Caco-2 (cell line): ENCODE measurements around the gene ALK. TPM values are rescaled to one million over a fixed set of nuclear protein-coding genes. Genes with fewer than 3 reads are reported as not detected.

Source experiments
- BruUV-seq: library from RNA; stranded (reverse); fragments of 400-500 nt; replicated peaks from 2 replicates; lab custom pipeline; 2021; lab: Mats Ljungman, UMichigan
- CTCF ChIA-PET: fragments of 300-600 bp; sonication (Branson Sonifier 250); formaldehyde crosslinking; loops from one replicate; lab custom pipeline; 2022; ENCODE audit warnings: antibody characterized with exemption; lab: Charles Lee
- POLR2A ChIA-PET: fragments of 300-600 bp; sonication (Branson Sonifier 250); formaldehyde crosslinking; loops from one replicate; lab custom pipeline; 2022; ENCODE audit warnings: antibody characterized with exemption; lab: Charles Lee
- DNase-seq, 2 experiments: peaks; one replicate each; pipeline versions ENCODE4 v3.0.0 to v3.0.0-alpha.2; 2020 to 2022
- H3K27me3 ChIP-seq: replicated peaks from 2 replicates; pipeline ENCODE4 v1.6.0; 2011; ENCODE audit warnings: low read length; ENCODE audit not compliant: control insufficient read depth, insufficient read depth
- H3K36me3 ChIP-seq: 2 replicates; pipeline ENCODE4 v1.5.1; 2011; ENCODE audit warnings: low read length; ENCODE audit not compliant: control insufficient read depth, insufficient read depth
- H3K4me1 ChIP-seq: fragments of 250-450 bp; sonication (Bioruptor Pico); 2 replicates; pipeline ENCODE4 v1.5.1; 2020; ENCODE audit warnings: mild to moderate bottlenecking
- H3K4me3 ChIP-seq: 2 replicates; pipeline ENCODE4 v1.5.1; 2011; ENCODE audit warnings: low read depth, mild to moderate bottlenecking, control low read depth, low read length
- H3K9me3 ChIP-seq: fragments of 250-450 bp; sonication (Bioruptor Pico); 2 replicates; pipeline ENCODE4 v1.5.1; 2020; ENCODE audit warnings: mild to moderate bottlenecking, moderate library complexity
- H3K27ac Mint-ChIP-seq: one replicate; pipeline ENCODE4 v1.8.0; 2022; ENCODE audit warnings: mixed read lengths; ENCODE audit not compliant: unreplicated experiment
- H3K27me3 Mint-ChIP-seq: one replicate; pipeline ENCODE4 v1.8.0; 2022; ENCODE audit warnings: mixed read lengths; ENCODE audit not compliant: insufficient read depth, unreplicated experiment
- H3K36me3 Mint-ChIP-seq: one replicate; pipeline ENCODE4 v1.8.0; 2022; ENCODE audit warnings: mild to moderate bottlenecking, mixed read lengths; ENCODE audit not compliant: insufficient read depth, unreplicated experiment
- H3K4me1 Mint-ChIP-seq: one replicate; pipeline ENCODE4 v1.8.0; 2022; ENCODE audit warnings: low read depth, mixed read lengths; ENCODE audit not compliant: unreplicated experiment
- H3K4me3 Mint-ChIP-seq: one replicate; pipeline ENCODE4 v1.8.0; 2022; ENCODE audit warnings: mild to moderate bottlenecking, moderate library complexity, mixed read lengths; ENCODE audit not compliant: unreplicated experiment
- H3K9me3 Mint-ChIP-seq: one replicate; pipeline ENCODE4 v1.8.0; 2022; ENCODE audit warnings: mixed read lengths; ENCODE audit not compliant: unreplicated experiment
- CTCF ChIP-seq, 2 experiments: fragments of 200-600 bp in 1 of 2; IDR thresholded peaks; 1 replicate in 1 of 2; 2 replicates in 1 of 2; pipeline versions ENCODE4 v1.5.1 to v1.8.0; 2011 to 2022; ENCODE audit warnings: antibody characterized with exemption in 1 of 2, control low read depth in 1 of 2, inconsistent platforms in 1 of 2, low read depth in 1 of 2, low read length in 1 of 2, mild to moderate bottlenecking in 1 of 2, moderate library complexity in 1 of 2; ENCODE audit not compliant: insufficient read depth in 1 of 2, severe bottlenecking in 1 of 2, unreplicated experiment in 1 of 2
- intact Hi-C: fragments of 100-400 bp; cut with micrococcal nuclease; formaldehyde crosslinking; loops from one replicate; pipeline ENCODE4 v1.10.0; 2022; ENCODE audit not compliant: unreplicated experiment
- total RNA-seq: library from RNA; stranded (reverse); gene quantifications from 2 replicates; pipeline ENCODE4 v1.2.3, GENCODE V29; 2022

ALK gene
- total RNA-seq, 1 experiment from 2014 or later, result 0.11 TPM

GRCh38 chr2:29193111-29193510, 728.3 kb downstream of the ALK start:
- peaks cover under 1% of the 10 kb centered on the region for H3K9me3 Mint-ChIP-seq
- H3K4me3 ChIP-seq, result no peak overlapping the region
- H3K27ac Mint-ChIP-seq, result no peak overlapping the region
- POLR2A ChIA-PET, result no interaction called here
- no peaks in the 10 kb centered on the region for H3K4me1 Mint-ChIP-seq
- intact Hi-C loops, result no loop called here
- DNase-seq, result no peak
- no TSS peak for BruUV-seq
- H3K27me3 ChIP-seq, result no peaks in the 10 kb centered on the region
- CTCF ChIA-PET, result no interaction called here
- TF ChIP-seq CTCF (IDR thresholded peaks at IDR 0.05; ENCODE audit: insufficient read depth in 1 of 2, low read depth in 1 of 2, low read length in 1 of 2, severe bottlenecking in 1 of 2, unreplicated experiment in 1 of 2), result no peak
- no peaks in the 10 kb centered on the region for H3K36me3 ChIP-seq
- no peaks in the 10 kb centered on the region for H3K4me1 ChIP-seq
- no peaks in the 10 kb centered on the region for H3K36me3 Mint-ChIP-seq
- H3K9me3 ChIP-seq, result no peaks in the 10 kb centered on the region
- H3K27me3 Mint-ChIP-seq, result no peaks in the 10 kb centered on the region
- no peak overlapping the region for H3K4me3 Mint-ChIP-seq

- H3K36me3 Mint-ChIP-seq, result no peaks in the 10 kb centered on the region
- no TSS peak for BruUV-seq
- ChIA-PET POLR2A (no interaction called here), CTCF (no interaction called here)
- H3K4me1 ChIP-seq, result no peaks in the 10 kb centered on the region; the same call in 1 of the 2 replicates
- no peaks in the 10 kb centered on the region for H3K9me3 ChIP-seq
- DNase-seq, result no peak
- no peak overlapping the region for H3K4me3 ChIP-seq
- no peaks in the 10 kb centered on the region for H3K4me1 Mint-ChIP-seq
- H3K27me3 ChIP-seq, result no peaks in the 10 kb centered on the region
- TF ChIP-seq CTCF (IDR thresholded peaks at IDR 0.05; ENCODE audit: insufficient read depth in 1 of 2, low read depth in 1 of 2, low read length in 1 of 2, severe bottlenecking in 1 of 2, unreplicated experiment in 1 of 2), result no peak
- H3K9me3 Mint-ChIP-seq, result peaks cover 6% of the 10 kb centered on the region
- H3K36me3 ChIP-seq, result no peaks in the 10 kb centered on the region
- H3K27me3 Mint-ChIP-seq, result no peaks in the 10 kb centered on the region
- no peak overlapping the region for H3K27ac Mint-ChIP-seq
- H3K4me3 Mint-ChIP-seq, result no peak overlapping the region
- intact Hi-C loops, result no loop called here
Observed at GRCh38 chr2:29192526-29192925, 728.9 kb downstream of the ALK start.

GRCh38 chr2:29191817-29192216, 729.6 kb downstream of the ALK start:
- BruUV-seq, result no TSS peak
- H3K27me3 Mint-ChIP-seq, result no peaks in the 10 kb centered on the region
- peaks cover 10% of the 10 kb centered on the region for H3K9me3 Mint-ChIP-seq
- no peaks in the 10 kb centered on the region for H3K4me1 Mint-ChIP-seq
- intact Hi-C loops, result no loop called here
- Histone ChIP-seq H3K4me3 (no peak overlapping the region), H3K36me3 (no peaks in the 10 kb centered on the region), H3K9me3 (no peaks in the 10 kb centered on the region; the same call in 1 of the 2 replicates), H3K27me3 (no peaks in the 10 kb centered on the region), H3K4me1 (no peaks in the 10 kb centered on the region; the same call in 1 of the 2 replicates)
- TF ChIP-seq CTCF (IDR thresholded peaks at IDR 0.05; ENCODE audit: insufficient read depth in 1 of 2, low read depth in 1 of 2, low read length in 1 of 2, severe bottlenecking in 1 of 2, unreplicated experiment in 1 of 2), result no peak
- H3K27ac Mint-ChIP-seq, result no peak overlapping the region
- no peaks in the 10 kb centered on the region for H3K36me3 Mint-ChIP-seq
- CTCF ChIA-PET, result no interaction called here
- no peak overlapping the region for H3K4me3 Mint-ChIP-seq
- DNase-seq, result no peak
- POLR2A ChIA-PET, result no interaction called here
